GM23338 (cell line): ENCODE data around the gene CHCHD10. TPM values are rescaled to one million over a fixed set of nuclear protein-coding genes. Genes with fewer than 3 reads are reported as not detected.

Experiments
- ATAC-seq: fragments of 200-7000 bp; cut with Tn5 transposase; 3 replicates; pipeline ENCODE4 v1.9.1; 2020
- DNase-seq: peaks from one replicate; pipeline ENCODE4 v3.0.0-alpha.2; 2015; ENCODE audit warnings: low spot score
- H2AFZ ChIP-seq: fragments of 200-600 bp; sonication (generic); 2 replicates; pipeline ENCODE4 v1.8.0; 2016; ENCODE audit warnings: antibody characterized with exemption, mild to moderate bottlenecking, moderate library complexity
- H3F3A ChIP-seq: fragments of 200-600 bp; sonication (generic); replicated peaks from 2 replicates; pipeline ENCODE4 v1.8.0; 2017; ENCODE audit warnings: antibody characterized with exemption, mixed run types, low read depth
- H3K27ac ChIP-seq: fragments of 200-600 bp; sonication (generic); 2 replicates; pipeline ENCODE4 v1.6.1; 2016; ENCODE audit warnings: low read depth
- H3K27me3 ChIP-seq: fragments of 200-600 bp; sonication (generic); 2 replicates; pipeline ENCODE4 v1.8.0; 2016; ENCODE audit warnings: mild to moderate bottlenecking, mixed run types, moderate library complexity; ENCODE audit not compliant: insufficient read depth
- H3K36me3 ChIP-seq: fragments of 200-600 bp; sonication (generic); 2 replicates; pipeline ENCODE4 v1.8.0; 2016; ENCODE audit warnings: mild to moderate bottlenecking; ENCODE audit not compliant: insufficient read depth
- H3K4me1 ChIP-seq: fragments of 200-600 bp; sonication (generic); 2 replicates; pipeline ENCODE4 v1.8.0; 2016; ENCODE audit warnings: mild to moderate bottlenecking, moderate library complexity; ENCODE audit not compliant: insufficient read depth
- H3K4me2 ChIP-seq: fragments of 200-600 bp; sonication (generic); 2 replicates; pipeline ENCODE4 v1.7.1; 2017; ENCODE audit warnings: mixed run types
- H3K4me3 ChIP-seq: fragments of 200-600 bp; sonication (generic); 2 replicates; pipeline ENCODE4 v1.6.1; 2016; ENCODE audit warnings: mixed run types
- H3K79me2 ChIP-seq: fragments of 200-600 bp; sonication (generic); replicated peaks from 2 replicates; pipeline ENCODE4 v1.8.0; 2017; ENCODE audit warnings: mild to moderate bottlenecking; ENCODE audit not compliant: insufficient read depth
- H3K9me2 ChIP-seq: fragments of 200-600 bp; sonication (generic); 2 replicates; pipeline ENCODE4 v1.8.0; 2017; ENCODE audit not compliant: insufficient read depth
- H4K20me1 ChIP-seq: fragments of 200-600 bp; sonication (generic); replicated peaks from 2 replicates; pipeline ENCODE4 v1.8.0; 2017; ENCODE audit warnings: mild to moderate bottlenecking; ENCODE audit not compliant: insufficient read depth
- H3K27ac Mint-ChIP-seq: 2 replicates; pipeline ENCODE4 v1.8.0; 2020; ENCODE audit warnings: inconsistent platforms, mild to moderate bottlenecking, moderate library complexity, mixed read lengths
- H3K27me3 Mint-ChIP-seq: 3 replicates; pipeline ENCODE4 v1.8.0; 2022; ENCODE audit warnings: low read depth, mild to moderate bottlenecking, moderate library complexity, mixed read lengths, inconsistent platforms; ENCODE audit not compliant: insufficient read depth, poor library complexity
- H3K36me3 Mint-ChIP-seq: 3 replicates; pipeline ENCODE4 v1.8.0; 2021; ENCODE audit warnings: low read depth, mild to moderate bottlenecking, inconsistent platforms, moderate library complexity, mixed read lengths
- H3K4me1 Mint-ChIP-seq: 3 replicates; pipeline ENCODE4 v1.8.0; 2020; ENCODE audit warnings: mild to moderate bottlenecking, inconsistent platforms, mixed read lengths
- H3K4me3 Mint-ChIP-seq: 3 replicates; pipeline ENCODE4 v1.8.0; 2021; ENCODE audit warnings: moderate library complexity, mild to moderate bottlenecking, inconsistent platforms, mixed read lengths
- H3K9me3 Mint-ChIP-seq: 3 replicates; pipeline ENCODE4 v1.8.0; 2020; ENCODE audit warnings: moderate library complexity, mild to moderate bottlenecking, inconsistent platforms, mixed read lengths
- CREB1 ChIP-seq: fragments of 250-450 bp; sonication (Bioruptor Pico); IDR thresholded peaks from 2 replicates; pipeline ENCODE4 v1.5.0; 2020; ENCODE audit warnings: low read depth, mild to moderate bottlenecking, moderate library complexity
- EZH2 ChIP-seq: fragments of 200-600 bp; sonication (generic); IDR thresholded peaks from one replicate; pipeline ENCODE4 v1.8.0; 2017; ENCODE audit warnings: antibody characterized with exemption, mild to moderate bottlenecking, low read depth; ENCODE audit not compliant: unreplicated experiment
- EZH2phosphoT487 ChIP-seq: fragments of 200-600 bp; sonication (generic); IDR thresholded peaks from one replicate; pipeline ENCODE4 v1.8.1; 2018; ENCODE audit warnings: antibody characterized with exemption; ENCODE audit not compliant: unreplicated experiment
- JUNB ChIP-seq: IDR thresholded peaks from one replicate; pipeline ENCODE4 v1.6.1; 2016; ENCODE audit warnings: antibody characterized with exemption; ENCODE audit not compliant: unreplicated experiment
- NANOG ChIP-seq: IDR thresholded peaks from 2 replicates; pipeline ENCODE4 v1.6.1; 2016; ENCODE audit warnings: antibody characterized with exemption, borderline replicate concordance
- POLR2AphosphoS5 ChIP-seq: IDR thresholded peaks from 2 replicates; pipeline ENCODE4 v1.6.1; 2016; ENCODE audit warnings: antibody characterized with exemption, low read depth
- REST ChIP-seq: IDR thresholded peaks from one replicate; pipeline ENCODE4 v1.6.1; 2018; ENCODE audit warnings: antibody characterized with exemption; ENCODE audit not compliant: unreplicated experiment
- STAT1 ChIP-seq: IDR thresholded peaks from one replicate; pipeline ENCODE4 v1.6.1; 2016; ENCODE audit warnings: antibody characterized with exemption; ENCODE audit not compliant: unreplicated experiment
- ZNF114 ChIP-seq: fragments of 250-450 bp; sonication (Bioruptor Pico); IDR thresholded peaks from 2 replicates; pipeline ENCODE4 v1.5.0; 2020; ENCODE audit warnings: mild to moderate bottlenecking, moderate library complexity
- ZNF331 ChIP-seq: fragments of 250-450 bp; sonication (Bioruptor Pico); IDR thresholded peaks from 2 replicates; pipeline ENCODE4 v1.5.0; 2020; ENCODE audit warnings: low read depth, mild to moderate bottlenecking, moderate library complexity
- ZNF462 ChIP-seq: fragments of 250-450 bp; sonication (Bioruptor Pico); IDR thresholded peaks from 2 replicates; pipeline ENCODE4 v1.5.0; 2020; ENCODE audit warnings: mild to moderate bottlenecking, moderate library complexity
- polyA plus RNA-seq: library from polyadenylated mRNA; unstranded; fragments of >200 nt; fragmentation: Nextera tagmentation; extraction: Ambion mirVana; gene quantifications from 2 replicates; pipeline ENCODE4 v1.2.1, GENCODE V29; 2016
- total RNA-seq: library from RNA; depleted of rRNA; stranded (reverse); fragments of >200 nt; shearing (Covaris generic); gene quantifications from 2 replicates; pipeline ENCODE4 v1.2.3, GENCODE V29; 2014
- TF ChIP-seq, protein P1 (sequence below), 2 experiments: fragments of 200-600 bp in 1 of 2; sonication (generic) in 1 of 2; conservative IDR thresholded peaks; 2 replicates each; pipeline versions ENCODE4 v1.5.1 to v1.6.1; 2016 to 2017; ENCODE audit warnings: antibody characterized with exemption in 2 of 2, low read depth in 2 of 2, mild to moderate bottlenecking in 2 of 2, moderate library complexity in 1 of 2
- TF ChIP-seq, protein P2 (sequence below): IDR thresholded peaks from 2 replicates; pipeline ENCODE4 v1.6.1; 2016; ENCODE audit warnings: antibody characterized with exemption

Gene CHCHD10
- total and polyA plus RNA-seq, 2 experiments from 2014 or later: 11.4 to 101 TPM

- no peaks in the 10 kb centered on the region for H3K36me3 ChIP-seq
- no peak overlapping the region for H2AFZ ChIP-seq
- no peak overlapping the region for H3K4me3 ChIP-seq
- DNase-seq (no peak), ATAC-seq (no peak)
- H3F3A ChIP-seq: 0 out of 2 replicates have a peak, but pooled peaks cover 4% of the 10 kb centered on the region
- H4K20me1 ChIP-seq: no peaks in the 10 kb centered on the region
- H3K4me1 ChIP-seq: no peaks in the 10 kb centered on the region
- H3K4me1 Mint-ChIP-seq: peaks cover 1% of the 10 kb centered on the region
- H3K4me3 Mint-ChIP-seq: no peak overlapping the region
- no peak overlapping the region for H3K4me2 ChIP-seq
- no peak overlapping the region for H3K27ac ChIP-seq
- no peak overlapping the region for H3K27ac Mint-ChIP-seq
- no peaks in the 10 kb centered on the region for H3K9me3 Mint-ChIP-seq
- peaks cover under 1% of the 10 kb centered on the region; the same call in 1 of the 2 replicates for H3K27me3 ChIP-seq
- peaks cover 6% of the 10 kb centered on the region for H3K27me3 Mint-ChIP-seq
- TF ChIP-seq EZH2 (no peak), STAT1 (no peak), CREB1 (CRISPR knock-in tag) (no peak), ZNF462 (CRISPR knock-in tag) (no peak), POLR2AphosphoS5 (no peak), JUNB (no peak), REST (no peak), ZNF331 (no peak), NANOG (no peak), EZH2phosphoT487 (no peak), ZNF114 (CRISPR knock-in tag) (no peak)
- TF ChIP-seq, protein P1, sequence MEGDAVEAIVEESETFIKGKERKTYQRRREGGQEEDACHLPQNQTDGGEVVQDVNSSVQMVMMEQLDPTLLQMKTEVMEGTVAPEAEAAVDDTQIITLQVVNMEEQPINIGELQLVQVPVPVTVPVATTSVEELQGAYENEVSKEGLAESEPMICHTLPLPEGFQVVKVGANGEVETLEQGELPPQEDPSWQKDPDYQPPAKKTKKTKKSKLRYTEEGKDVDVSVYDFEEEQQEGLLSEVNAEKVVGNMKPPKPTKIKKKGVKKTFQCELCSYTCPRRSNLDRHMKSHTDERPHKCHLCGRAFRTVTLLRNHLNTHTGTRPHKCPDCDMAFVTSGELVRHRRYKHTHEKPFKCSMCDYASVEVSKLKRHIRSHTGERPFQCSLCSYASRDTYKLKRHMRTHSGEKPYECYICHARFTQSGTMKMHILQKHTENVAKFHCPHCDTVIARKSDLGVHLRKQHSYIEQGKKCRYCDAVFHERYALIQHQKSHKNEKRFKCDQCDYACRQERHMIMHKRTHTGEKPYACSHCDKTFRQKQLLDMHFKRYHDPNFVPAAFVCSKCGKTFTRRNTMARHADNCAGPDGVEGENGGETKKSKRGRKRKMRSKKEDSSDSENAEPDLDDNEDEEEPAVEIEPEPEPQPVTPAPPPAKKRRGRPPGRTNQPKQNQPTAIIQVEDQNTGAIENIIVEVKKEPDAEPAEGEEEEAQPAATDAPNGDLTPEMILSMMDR (conservative IDR thresholded peaks at IDR 0.05; ENCODE audit: low read depth in 2 of 2): no peak
- TF ChIP-seq, protein P2, sequence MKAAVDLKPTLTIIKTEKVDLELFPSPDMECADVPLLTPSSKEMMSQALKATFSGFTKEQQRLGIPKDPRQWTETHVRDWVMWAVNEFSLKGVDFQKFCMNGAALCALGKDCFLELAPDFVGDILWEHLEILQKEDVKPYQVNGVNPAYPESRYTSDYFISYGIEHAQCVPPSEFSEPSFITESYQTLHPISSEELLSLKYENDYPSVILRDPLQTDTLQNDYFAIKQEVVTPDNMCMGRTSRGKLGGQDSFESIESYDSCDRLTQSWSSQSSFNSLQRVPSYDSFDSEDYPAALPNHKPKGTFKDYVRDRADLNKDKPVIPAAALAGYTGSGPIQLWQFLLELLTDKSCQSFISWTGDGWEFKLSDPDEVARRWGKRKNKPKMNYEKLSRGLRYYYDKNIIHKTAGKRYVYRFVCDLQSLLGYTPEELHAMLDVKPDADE: no peak
- H3K9me2 ChIP-seq: no peaks in the 10 kb centered on the region
- no peaks in the 10 kb centered on the region for H3K79me2 ChIP-seq
- H3K36me3 Mint-ChIP-seq: no peaks in the 10 kb centered on the region; the same call in 2 of the 3 replicates
Observed at GRCh38 chr22:23779731-23780130, 12.0 kb upstream of the CHCHD10 start.
